Superior temporal gyrus (tissue), 1 donor: ENCODE data around the gene RAVER1.
A peak's percentile ranks its signal among the peaks of the same experiment; 100 is the strongest.

Experiments
- DNase-seq: peaks from one replicate; pipeline ENCODE4 v3.0.0-alpha.2; 2016; ENCODE audit errors: extremely low spot score

The RAVER1 gene

DNA sequence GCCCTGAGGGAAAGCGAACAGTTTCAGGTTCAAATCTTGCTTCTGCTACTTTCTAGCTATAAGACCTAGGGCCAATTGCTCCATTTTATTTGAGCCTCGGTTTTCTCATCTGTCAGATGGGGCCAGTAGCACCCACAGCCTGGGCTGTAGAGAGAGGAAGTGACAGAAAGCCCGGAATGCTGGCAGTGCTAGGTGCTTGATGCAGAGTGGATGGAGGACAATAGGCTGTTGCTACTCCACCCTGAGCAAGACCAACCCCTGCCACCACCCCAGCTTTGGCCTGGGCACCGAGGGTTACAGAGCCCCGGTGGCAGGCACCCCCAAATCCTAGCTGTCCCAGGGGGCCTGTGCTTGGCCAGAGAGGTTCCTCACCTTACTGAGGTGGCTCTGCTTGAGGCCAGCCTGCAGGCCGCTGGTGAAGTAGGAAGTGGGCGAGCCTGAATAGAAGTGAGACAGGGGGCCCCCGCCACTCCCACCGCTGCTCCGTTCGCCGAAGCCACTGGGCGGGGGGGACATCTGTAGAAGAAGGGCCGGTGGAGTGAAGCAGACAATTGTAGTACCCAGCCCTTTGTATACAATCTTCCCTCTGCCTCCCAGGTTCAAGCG, 15.4 kb downstream of the RAVER1 start:
- DNase-seq = no peak

DNA sequence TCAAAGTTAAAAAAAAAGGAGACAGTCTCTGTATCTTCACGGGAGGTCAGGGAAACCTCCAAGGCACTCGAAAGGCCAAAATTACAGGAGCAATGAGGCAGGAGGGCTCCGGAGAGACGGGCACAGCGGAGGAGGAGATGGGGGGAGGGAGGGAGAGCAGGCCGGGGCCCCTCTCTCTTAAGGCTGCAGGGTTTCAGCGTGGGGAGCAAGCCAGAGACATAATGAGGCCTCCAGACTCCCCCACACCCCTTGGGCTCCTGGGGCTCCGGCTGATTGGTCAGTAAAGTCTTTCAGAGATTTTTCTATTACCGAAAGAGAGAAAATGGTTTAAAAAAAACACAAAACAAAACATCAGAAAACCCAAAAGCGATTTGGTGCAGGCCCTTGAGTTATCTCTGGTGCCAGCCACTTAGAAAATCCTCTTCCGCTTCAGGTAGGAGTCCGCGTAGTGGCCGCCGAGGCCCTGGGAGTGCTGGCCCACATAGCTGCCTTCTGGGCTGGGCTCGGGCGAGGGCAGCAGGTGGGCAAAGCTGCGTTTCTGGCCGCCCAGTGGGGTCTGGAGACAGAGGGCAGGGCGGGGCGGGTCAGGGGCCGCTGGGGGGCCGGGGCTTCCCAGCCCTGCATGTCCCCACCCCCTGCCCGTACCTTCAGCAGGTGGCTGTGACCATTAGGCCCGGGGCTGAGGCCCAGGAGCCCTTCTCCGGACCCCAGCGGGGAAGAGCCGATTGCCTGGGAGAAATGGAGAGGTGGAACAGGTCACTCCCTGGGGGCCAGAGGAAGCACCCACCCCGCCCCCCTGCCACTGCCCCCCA, 16.1 kb downstream of the RAVER1 start:
- DNase-seq = no peak

DNA sequence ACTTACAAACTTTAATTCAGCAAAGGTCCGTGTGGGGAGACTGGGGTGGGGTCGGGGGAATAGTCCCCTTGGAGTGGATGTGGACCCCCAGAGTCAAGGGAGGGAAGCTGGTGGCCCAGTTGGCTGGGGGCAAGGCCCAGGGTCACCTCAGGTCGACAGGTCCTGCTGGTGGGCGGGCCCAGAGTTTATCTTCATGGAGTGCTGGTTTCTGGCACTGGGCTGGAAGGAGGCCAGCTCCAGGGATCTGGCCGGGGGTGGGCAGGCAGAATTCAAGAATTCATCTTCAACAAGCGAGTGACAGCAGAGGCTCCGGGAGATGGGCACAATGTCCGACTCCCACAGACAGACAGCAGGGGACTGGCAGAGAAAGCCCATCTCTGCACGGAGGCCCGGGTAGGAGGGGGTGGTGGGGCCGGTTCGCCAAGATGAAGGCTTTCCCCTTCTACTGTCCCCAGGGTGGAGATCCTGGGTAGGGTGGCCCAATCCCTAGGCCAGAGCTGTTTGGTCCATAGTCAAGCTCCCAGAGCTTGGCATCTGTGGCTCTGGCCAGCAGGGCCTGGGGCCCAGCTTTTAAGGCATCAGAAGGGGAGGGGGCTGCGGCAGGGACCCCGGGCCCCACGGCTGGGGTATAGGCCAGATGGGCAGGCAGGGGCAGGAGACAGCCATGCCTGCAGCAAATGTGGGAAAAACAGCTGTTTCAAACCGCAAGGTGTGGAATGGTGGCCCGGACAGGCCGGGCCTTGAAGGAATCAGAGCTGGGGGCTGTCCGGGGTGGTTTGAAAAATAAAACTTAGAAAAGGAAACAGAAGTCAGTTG, 16.9 kb downstream of the RAVER1 start:
- DNase-seq = no peak

DNA sequence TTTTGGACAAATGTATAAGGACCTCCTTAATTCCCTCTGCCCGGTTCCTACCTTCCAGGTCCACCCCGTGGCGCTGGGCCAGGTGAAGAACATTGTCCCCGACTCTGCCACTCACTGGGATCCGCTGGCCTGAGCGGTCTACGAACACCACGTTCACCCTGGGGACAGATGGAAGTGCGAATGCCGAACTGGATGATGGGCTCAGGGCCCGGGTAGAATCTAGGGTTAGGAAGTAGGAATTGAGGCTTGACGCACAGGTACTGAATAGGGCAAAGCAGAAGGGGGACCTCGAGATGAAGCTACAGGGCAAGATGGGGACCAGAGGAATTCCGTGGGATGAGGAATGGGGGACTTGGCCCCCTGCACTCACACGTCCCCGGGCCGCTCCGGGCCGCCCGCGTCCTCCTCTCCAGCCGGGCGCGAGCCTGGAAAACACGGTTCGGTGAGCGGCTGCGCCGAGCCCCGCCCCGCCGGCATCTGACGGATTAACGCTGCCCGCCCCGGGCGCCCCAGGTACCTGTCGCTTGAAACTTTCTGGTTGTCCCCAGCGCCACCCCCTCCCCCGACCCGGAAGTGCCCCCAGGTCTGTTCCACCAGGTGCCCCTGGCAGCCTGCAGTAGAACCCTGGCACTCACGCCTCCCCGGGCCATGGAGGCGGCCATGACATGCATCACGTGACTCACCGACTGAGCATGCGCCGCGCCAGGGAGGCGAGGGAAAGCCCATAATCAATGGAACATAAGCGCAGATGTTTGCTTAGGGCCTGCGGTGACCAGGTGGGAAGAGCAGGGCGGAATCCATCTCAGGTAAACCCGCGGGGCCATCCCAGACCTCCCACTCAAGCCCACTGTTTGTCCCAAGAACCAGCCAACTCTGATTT, 17.8 kb downstream of the RAVER1 start, which contains the start of gene FDX2:
TSS of gene FDX2 (minus strand) at position 681 of the 880 bp plus-strand sequence. CDS start at position 662, 19 bp downstream.
- peak; percentile 92 for DNase-seq

DNA sequence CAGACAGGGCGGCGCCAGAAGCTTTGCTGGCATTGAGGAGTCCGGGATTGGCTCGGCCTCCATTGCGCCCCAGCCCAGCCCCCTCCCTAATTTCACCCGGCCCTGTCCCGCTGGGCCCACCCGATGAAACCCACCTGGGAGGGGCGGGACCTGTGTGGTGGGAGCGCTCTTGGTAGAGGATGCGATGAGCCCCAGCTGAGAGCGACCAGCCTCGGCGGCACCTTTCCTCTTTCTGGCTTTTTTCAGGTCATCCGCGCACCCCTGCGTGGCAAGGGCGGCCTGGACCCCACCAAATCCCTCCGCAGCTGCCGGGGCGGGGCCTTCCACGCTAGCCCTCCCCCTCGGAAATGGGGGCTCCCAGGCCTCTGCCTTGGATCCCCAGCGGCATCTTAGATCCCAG, 23.9 kb downstream of the RAVER1 start, which contains the start of gene ZGLP1:
TSS of gene ZGLP1 (minus strand) at position 393 of the 400 bp plus-strand sequence.
- no peak for DNase-seq

DNA sequence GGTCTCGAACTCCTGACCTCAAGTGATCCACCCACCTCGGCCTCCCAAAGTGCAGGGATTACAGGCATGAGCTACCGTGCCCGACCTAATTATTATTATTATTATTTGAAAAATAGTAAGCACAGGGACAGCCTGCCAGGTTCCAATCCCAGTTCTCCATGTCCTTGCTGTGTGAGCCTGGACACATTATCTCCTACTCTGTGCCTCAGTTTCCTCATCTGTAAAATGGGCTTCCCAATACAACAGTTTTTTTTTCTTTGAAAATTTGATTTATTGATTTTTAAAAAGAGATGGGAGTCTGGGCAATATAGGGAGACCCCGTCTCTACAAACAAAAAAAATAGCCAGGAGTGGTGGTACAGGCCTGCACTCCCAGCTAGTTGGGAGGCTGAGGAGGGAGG, 27.0 kb downstream of the RAVER1 start:
- DNase-seq = no peak

DNA sequence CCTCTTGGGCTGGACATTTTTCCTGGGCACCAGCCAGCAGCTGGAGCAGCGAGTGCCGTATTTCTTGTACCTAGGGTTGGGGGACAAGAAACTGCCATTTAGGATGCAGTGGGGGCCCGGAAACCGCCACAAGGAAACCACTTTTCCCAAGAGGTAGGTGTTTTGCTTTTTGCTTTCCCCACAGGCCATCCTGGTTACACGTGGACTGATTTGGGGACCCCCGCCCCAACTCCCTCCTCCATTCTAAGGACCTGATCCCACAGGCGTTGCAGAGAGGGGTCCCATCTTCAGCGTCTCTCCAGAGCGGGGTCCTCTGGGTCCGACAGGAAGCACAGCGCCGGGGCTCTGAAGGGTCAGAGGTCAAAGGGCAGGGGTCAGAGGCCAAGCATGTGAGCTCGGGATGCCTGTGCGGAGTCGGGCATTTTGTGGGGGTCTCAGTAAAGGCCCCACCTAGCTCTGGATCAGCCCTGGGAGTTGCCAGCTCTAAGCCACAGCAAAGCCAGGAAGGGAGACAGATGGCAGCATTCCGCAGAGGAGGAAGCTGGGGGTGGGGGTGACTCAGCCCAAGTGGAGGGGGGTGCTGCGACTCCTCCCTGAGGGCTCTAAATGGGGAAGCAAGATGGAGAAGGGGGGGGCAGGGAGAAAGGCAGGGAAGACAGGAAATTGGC, 28.1 kb downstream of the RAVER1 start:
- no peak for DNase-seq

DNA sequence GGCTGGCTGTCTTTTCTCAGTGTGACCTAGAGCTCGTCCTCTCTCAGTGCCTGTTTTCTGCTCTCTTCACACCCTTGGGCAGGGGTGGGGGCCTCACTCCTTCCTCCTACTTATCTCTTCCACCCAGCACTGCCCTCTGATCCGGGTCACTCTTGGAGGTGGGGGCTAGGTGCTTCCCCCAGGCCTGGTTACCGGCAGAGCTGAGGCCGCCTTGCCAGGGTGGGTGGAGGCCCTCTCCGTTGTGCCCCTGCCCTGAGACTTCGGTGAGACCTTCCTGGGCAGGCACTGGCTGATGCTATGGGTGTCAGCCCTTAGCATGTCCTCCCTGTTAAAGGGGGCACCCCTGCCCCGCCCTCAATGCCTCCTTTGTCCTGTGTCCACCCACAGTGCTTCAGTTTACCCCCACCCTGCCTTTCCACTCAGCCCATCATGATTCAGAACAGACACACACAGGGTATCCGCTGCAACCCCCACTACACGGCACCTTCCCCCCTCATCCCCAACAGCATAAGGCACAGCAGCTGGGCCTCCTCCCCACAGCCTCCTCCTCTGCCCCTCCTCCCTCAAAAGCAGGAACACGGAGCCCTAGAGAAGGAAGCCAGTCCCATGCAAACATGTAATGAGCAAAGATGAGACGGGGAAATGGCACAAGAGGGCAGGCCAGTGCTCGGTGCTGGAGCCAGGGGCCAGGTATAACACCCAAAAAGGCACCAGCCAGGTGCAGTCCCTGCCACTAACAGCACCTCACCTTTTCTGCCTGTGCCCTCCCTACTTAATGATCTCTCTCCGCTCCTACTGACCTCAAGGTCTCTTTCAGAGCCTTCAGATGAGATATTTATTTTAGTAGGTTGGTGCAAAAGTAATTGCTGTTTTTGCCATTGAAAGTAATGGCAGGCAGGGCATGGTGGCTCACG, 33.5 kb downstream of the RAVER1 start:
- DNase-seq = no peak

DNA sequence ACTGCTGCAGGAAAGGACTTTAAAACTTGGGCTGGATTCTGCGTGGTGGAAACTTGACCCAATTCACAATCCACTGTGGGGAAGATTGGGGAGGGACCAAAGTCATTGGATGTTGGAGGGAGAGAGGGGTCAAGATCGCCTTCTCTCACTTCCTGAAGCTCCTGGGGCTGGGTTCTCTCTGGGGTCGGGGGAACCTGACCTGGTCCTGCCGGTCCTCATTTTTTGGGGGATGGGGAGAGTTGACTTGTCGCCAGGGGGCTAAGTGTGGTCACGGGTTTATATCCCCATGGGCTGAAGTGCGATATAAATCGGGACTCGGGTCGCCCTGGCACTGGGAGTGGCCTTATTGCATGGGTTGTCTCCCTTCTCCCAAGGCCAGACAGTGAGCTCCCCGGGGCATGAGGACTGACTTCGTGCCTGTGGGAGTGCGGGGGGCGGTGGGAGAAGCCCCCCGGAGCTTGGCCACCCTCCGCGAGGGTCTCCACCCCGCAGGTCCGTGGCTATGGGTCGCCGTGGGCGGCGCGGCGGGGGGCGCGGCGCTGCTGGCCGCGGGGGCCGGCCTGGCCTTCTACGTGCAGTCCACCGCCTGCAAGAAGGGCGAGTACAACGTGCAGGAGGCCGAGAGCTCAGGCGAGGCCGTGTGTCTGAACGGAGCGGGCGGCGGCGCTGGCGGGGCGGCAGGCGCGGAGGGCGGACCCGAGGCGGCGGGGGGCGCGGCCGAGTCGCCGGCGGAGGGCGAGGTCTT, 37.3 kb downstream of the RAVER1 start:
- DNase-seq = no peak

DNA sequence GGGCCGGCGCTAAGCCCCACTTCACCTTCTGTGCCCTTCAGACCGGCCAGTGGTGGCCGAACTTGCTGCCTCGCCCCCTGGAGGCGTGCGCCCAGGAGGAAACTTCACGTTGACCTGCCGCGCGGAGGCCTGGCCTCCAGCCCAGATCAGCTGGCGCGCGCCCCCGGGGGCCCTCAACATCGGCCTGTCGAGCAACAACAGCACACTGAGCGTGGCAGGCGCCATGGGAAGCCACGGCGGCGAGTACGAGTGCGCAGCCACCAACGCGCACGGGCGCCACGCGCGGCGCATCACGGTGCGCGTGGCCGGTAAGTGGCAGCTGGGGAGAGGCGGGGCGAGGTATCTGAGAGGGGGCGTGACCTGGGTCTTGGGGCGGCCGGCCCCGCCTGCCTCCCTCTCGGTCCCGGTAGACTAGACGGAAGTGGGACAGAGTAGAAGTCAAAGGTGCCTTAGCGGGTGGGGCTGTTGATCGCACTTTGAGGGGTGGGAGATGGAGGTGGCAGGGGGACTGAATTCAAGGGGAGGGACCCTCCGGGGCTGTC, 38.0 kb downstream of the RAVER1 start:
- no peak for DNase-seq

DNA sequence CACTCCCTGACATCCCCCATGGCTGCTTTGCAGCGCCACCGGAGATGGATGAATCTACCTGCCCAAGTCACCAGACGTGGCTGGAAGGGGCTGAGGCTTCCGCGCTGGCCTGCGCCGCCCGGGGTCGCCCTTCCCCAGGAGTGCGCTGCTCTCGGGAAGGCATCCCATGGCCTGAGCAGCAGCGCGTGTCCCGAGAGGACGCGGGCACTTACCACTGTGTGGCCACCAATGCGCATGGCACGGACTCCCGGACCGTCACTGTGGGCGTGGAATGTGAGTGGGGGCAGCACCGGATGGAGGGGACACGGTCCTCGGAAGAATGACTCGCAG, 39.0 kb downstream of the RAVER1 start:
- no peak for DNase-seq

DNA sequence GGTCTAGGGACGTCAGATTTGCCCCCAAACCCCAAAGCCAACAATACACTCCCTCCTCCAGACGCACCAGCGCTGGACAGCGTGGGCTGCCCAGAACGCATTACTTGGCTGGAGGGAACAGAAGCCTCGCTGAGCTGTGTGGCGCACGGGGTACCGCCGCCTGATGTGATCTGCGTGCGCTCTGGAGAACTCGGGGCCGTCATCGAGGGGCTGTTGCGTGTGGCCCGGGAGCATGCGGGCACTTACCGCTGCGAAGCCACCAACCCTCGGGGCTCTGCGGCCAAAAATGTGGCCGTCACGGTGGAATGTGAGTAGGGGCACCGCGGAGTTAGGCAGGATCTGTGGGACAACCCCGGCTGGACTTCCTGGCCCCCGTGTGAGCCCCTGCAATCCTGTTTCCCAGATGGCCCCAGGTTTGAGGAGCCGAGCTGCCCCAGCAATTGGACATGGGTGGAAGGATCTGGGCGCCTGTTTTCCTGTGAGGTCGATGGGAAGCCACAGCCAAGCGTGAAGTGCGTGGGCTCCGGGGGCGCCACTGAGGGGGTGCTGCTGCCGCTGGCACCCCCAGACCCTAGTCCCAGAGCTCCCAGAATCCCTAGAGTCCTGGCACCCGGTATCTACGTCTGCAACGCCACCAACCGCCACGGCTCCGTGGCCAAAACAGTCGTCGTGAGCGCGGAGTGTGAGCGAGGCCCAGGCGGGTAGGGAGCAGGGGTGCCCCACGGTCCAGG, 39.5 kb downstream of the RAVER1 start:
- DNase-seq = no peak

DNA sequence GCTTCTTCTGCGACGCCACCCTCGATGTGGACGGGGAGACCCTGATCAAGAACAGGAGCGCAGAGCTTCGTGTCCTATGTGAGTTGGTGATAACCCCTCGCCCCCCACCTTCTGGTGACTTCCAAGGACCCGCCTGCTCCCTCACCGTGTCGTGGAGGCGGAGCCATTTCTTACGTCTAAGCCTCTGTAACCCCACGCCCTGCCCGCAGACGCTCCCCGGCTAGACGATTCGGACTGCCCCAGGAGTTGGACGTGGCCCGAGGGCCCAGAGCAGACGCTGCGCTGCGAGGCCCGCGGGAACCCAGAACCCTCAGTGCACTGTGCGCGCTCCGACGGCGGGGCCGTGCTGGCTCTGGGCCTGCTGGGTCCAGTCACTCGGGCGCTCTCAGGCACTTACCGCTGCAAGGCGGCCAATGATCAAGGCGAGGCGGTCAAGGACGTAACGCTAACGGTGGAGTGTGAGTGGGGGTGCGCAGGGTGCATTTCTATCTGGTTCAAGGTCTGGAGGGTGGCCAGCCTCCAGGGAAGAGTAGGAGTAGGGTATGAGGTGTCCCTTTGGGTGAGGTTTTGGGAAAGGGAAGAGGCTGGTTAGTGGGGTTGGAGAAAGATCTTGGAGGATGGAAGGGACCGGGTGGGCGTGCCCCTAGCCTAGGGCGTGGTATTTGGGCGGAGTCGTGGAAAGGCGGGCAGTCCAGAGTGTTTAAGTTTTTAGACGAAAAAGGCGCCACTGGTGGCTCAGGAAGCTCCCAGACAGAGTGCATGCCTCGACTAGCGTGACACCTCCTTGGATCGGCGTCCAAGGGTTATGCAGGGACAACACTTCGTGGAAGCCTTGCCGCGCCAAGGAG, 40.3 kb downstream of the RAVER1 start:
- no peak for DNase-seq

DNA sequence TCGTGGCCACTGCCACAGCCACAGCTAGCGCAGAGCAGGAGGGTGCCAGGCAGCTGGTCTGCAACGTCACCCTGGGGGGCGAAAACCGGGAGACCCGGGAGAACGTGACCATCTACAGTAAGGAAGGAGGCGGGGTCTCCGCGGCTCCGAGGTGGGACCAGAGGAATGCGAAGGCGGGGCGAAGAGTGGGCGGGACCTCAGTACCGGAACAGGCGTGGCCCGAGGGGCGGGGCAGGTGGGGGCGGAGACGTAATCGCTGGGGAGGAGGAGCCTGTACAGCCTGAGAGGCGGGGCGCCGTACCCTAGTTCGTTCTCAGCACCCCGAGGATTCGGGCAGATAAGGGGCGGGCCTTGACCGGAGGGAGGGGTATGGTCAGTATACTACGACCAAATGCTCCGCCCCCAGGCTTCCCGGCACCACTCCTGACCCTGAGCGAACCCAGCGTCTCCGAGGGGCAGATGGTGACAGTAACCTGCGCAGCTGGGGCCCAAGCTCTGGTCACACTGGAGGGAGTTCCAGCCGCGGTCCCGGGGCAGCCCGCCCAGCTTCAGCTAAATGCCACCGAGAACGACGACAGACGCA, 41.0 kb downstream of the RAVER1 start:
- no peak for DNase-seq

DNA sequence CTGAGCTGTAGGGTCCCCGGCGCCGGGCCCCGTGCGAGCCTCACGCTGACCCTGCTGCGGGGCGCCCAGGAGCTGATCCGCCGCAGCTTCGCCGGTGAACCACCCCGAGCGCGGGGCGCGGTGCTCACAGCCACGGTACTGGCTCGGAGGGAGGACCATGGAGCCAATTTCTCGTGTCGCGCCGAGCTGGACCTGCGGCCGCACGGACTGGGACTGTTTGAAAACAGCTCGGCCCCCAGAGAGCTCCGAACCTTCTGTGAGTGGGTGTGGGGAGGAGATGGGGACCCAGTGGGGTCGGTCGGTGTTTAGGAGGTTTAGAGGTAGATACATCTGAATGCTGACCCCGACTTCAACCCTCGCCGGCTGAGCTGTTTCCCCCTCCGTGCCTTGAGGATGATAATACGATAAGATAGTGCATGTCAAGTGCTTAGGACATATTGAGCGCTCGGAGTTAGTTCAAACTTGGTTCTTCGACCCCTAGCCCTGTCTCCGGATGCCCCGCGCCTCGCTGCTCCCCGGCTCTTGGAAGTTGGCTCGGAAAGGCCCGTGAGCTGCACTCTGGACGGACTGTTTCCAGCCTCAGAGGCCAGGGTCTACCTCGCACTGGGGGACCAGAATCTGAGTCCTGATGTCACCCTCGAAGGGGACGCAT, 41.6 kb downstream of the RAVER1 start:
- DNase-seq = no peak

DNA sequence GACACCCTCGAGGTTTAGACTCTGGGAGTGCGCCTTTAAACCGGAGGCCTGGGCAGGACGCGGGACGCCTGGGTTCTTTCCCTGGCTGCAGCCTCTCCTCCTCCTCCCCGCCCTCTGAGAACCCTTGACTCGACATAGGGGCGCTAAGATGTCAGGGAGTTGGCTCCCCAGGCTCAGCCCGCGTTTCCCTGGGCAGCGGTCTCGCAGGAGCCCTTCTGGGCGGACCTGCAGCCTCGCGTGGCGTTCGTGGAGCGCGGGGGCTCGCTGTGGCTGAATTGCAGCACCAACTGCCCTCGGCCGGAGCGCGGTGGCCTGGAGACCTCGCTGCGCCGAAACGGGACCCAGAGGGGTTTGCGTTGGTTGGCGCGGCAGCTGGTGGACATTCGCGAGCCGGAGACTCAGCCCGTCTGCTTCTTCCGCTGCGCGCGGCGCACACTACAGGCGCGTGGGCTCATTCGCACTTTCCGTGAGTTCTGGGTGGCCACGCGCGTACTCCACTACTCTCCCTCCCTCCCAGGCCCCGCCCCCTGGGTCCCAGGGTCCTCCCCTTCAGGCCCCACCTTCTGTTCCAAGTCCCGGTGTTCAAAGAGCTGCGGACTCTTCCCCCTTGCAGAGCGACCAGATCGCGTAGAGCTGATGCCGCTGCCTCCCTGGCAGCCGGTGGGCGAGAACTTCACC, 42.3 kb downstream of the RAVER1 start:
- no peak for DNase-seq
